Caki2 (cell line): Measurements from ENCODE around the gene SDK1. TPM values are rescaled to one million over a fixed set of nuclear protein-coding genes. Genes with fewer than 3 reads are reported as not detected.

Experiments
- DNase-seq: peaks from one replicate; pipeline ENCODE4 v3.0.0-alpha.2; 2015; ENCODE audit warnings: low read depth
- in situ Hi-C: cut with HindIII; loops from 2 replicates; pipeline ENCODE4 v1.10.0; 2016; ENCODE audit warnings: low sequenced_read_pairs, low pct_unique_long_range_greater_than_20kb, mixed read lengths
- total RNA-seq: library from RNA; depleted of rRNA; stranded (reverse); fragments of >200 nt; shearing (Covaris generic); gene quantifications from 2 replicates; pipeline ENCODE4 v1.2.3, GENCODE V29; 2014; ENCODE audit warnings: low replicate concordance

SDK1 gene
- total RNA-seq, 1 experiment from 2014 or later: 9.1 TPM

GRCh38 chr7:4058158-4058557 is 757.1 kb downstream of the SDK1 start:
- no peak for DNase-seq
- in situ Hi-C loops: no loop called here

- in situ Hi-C loops: no loop called here
Observed at GRCh38 chr7:4065190-4065589, 764.1 kb downstream of the SDK1 start.

GRCh38 chr7:4066206-4066605 is 765.2 kb downstream of the SDK1 start:
- in situ Hi-C loops: no loop called here
- no peak for DNase-seq

More at GRCh38 chr7:4065190-4065589, 764.1 kb downstream of the SDK1 start:
- DNase-seq: no peak

- in situ Hi-C loops: no loop called here
- DNase-seq: no peak
Observed at GRCh38 chr7:4066626-4067475, 765.8 kb downstream of the SDK1 start.

DNA sequence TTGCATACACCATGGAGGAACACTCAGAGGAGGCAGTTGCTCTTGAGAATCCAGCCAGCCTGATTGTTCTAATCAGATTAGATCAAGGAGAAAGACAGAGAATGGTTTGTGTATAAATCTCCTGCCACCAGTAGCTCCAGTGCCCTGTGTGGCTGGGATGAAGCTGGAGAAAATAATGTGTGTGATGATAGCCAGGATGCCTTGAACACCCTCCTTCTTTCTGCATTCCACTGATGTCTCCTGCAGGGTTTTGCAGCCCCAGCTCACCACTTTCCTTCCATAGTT is 766.4 kb downstream of the SDK1 start:
- in situ Hi-C loops: no loop called here
- DNase-seq: no peak

DNA sequence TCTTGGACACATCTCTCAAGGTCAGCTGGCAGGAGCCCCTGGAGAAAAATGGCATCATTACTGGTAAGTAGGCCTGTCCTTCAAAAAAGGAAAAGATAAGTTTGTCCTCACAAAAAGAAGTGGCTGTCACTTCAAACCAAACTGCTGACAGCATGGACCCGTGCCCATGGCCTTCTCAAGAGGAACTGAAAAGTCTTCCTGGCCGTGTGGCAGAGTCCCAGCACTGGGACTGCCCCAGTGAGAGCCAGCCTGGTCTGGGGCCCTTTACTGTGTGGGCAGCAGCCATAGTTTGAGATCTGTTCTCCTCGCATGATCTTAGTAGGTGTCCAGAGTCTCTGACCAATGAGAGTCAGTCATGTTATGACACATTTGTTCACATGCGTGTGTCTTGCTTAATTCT is 766.8 kb downstream of the SDK1 start:
- in situ Hi-C loops: no loop called here
- no peak for DNase-seq

DNA sequence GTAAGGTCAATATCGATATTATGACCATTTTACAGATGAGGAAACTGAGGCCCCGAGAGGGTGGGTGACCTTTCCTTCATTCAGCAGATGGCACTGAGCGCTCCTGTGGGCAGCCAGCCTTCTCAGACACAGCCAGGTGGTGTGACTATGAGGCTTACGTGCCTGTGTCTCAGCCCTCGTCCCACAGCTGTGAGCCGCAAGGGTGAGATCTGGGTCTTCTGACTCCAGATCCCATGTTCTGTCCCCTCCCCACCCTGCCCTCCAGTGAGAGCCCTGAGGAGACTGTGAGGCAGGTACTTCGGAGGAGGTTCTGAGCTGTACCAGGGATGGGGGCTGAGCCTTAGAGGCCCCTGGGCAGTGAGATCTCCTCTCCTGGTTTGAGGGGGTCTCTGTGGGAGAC is 767.2 kb downstream of the SDK1 start:
- no peak for DNase-seq
- in situ Hi-C loops: no loop called here

GRCh38 chr7:4069268-4070095 is 768.4 kb downstream of the SDK1 start:
- DNase-seq: no peak
- in situ Hi-C loops: no loop called here

DNA sequence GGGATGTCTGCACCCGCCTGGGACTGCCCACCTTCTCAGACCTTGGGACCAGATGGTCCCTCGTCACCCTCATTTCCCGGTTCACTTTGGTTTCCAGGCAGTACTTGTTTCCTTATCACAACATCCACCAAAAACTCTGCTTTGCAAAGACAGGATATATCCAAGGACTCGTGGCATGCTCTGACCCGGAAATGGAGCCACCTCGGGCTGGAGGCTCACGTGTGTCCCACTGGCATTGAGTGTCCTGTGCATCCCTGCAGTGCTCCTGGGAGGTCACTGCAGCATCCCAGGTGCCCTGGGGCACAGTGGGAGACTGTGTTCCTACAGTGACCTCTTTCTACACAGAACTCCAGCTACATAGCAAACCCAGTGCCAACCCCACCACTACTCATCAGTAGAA is 769.2 kb downstream of the SDK1 start:
- in situ Hi-C loops: no loop called here
- no peak for DNase-seq

GRCh38 chr7:4071370-4072058 is 770.5 kb downstream of the SDK1 start:
- DNase-seq: no peak
- in situ Hi-C loops: no loop called here

GRCh38 chr7:4072161-4072925 is 771.3 kb downstream of the SDK1 start:
- DNase-seq: no peak
- in situ Hi-C loops: no loop called here

- no peak for DNase-seq
- in situ Hi-C loops: no loop called here
Observed at GRCh38 chr7:4073052-4073451, 772.0 kb downstream of the SDK1 start.

DNA sequence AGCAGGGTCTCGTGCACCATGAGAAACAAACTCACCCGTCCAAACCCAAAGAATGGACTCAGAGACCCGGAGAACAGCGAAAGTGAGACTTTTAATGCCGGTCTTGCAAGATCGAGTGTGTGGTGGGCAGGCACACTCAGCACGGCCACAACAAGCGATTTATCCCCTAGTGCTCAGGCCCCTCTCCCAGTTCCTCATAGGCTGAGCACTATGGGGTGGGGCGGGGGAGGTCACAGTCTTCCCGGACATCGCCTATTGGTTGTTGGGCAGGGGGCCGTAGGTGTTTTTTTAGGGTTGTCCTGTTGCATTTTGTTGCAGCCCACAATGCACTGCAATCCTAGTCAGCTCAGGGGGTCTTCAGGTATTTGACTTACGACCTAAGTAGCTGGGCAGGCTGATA is 772.7 kb downstream of the SDK1 start:
- DNase-seq: no peak
- in situ Hi-C loops: no loop called here

- in situ Hi-C loops: no loop called here
- DNase-seq: no peak
Observed at GRCh38 chr7:4074407-4074806, 773.4 kb downstream of the SDK1 start.

DNA sequence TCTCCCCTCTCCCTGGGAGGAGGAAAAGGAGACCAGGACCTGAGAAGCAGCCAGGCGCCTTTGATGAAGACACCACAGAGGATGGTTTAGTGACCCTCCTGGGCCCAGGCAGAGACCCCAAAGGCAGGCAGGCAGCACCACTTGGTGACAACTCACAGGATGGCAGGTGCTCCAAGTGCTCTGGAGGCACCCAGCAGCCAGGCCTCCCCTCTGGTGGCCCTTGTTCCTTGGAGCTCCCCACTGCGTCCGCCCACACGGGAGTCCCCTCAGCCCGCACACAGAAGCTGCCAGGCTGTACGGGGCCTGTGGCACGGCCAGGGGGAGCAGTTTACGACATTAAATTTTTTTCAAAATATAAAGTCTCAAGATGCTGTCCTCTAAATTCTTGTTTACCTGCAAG is 773.9 kb downstream of the SDK1 start:
- in situ Hi-C loops: no loop called here
- DNase-seq: no peak

DNA sequence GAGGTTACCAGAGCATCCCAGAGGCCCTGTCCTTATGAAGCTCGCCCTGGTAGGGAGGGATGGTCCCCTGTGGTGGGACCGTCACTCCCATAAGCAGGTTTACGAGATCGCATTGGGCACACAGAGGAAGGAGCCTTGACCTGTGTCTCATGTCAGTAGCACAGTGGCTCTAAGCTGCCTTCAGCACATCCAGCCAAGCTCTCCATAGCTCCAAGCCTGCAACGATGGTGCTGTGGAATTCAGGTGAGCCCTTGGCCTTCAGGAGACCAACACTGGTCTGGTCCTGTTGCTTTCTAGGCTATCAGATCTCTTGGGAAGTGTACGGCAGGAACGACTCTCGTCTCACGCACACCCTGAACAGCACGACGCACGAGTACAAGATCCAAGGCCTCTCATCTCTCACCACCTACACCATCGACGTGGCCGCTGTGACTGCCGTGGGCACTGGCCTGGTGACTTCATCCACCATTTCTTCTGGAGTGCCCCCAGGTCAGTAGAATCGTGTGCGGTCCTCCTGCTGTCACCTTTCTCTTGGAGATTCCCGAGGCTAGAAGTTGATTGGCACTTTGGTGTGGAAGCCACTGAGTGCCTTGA is 775.7 kb downstream of the SDK1 start:
- in situ Hi-C loops: no loop called here
- no peak for DNase-seq

- in situ Hi-C loops: no loop called here
- DNase-seq: no peak
Observed at GRCh38 chr7:4077980-4078379, 776.9 kb downstream of the SDK1 start.

GRCh38 chr7:4078580-4078979 is 777.5 kb downstream of the SDK1 start:
- in situ Hi-C loops: no loop called here

More at GRCh38 chr7:4078580-4078979, 777.5 kb downstream of the SDK1 start:
- no peak for DNase-seq
